GM11168 (cell line): ENCODE results near the gene GRIK4.

Experiments
- in situ Hi-C: fragments of 300-500 bp; cut with MboI; formaldehyde crosslinking; loops from one replicate; pipeline ENCODE4 v1.12.0; 2022; ENCODE audit warnings: low sequenced_read_pairs; ENCODE audit not compliant: unreplicated experiment

The GRIK4 gene

GRCh38 chr11:120715239-120715638, 203.7 kb downstream of the GRIK4 start:
- in situ Hi-C loops, result no loop called here

GRCh38 chr11:120717042-120717441, 205.5 kb downstream of the GRIK4 start:
- in situ Hi-C loops, result no loop called here

GRCh38 chr11:120717623-120718022, 206.1 kb downstream of the GRIK4 start:
- in situ Hi-C loops, result no loop called here

- in situ Hi-C loops, result no loop called here
Observed at GRCh38 chr11:120718171-120718570, 206.6 kb downstream of the GRIK4 start.

GRCh38 chr11:120719348-120719747, 207.8 kb downstream of the GRIK4 start:
- in situ Hi-C loops, result no loop called here

GRCh38 chr11:120720760-120721159, 209.2 kb downstream of the GRIK4 start:
- in situ Hi-C loops, result no loop called here

- in situ Hi-C loops, result no loop called here
Observed at GRCh38 chr11:120722524-120722923, 211.0 kb downstream of the GRIK4 start.

- in situ Hi-C loops, result no loop called here
Observed at GRCh38 chr11:120723751-120724150, 212.2 kb downstream of the GRIK4 start.

- in situ Hi-C loops, result no loop called here
Observed at GRCh38 chr11:120727752-120728151, 216.2 kb downstream of the GRIK4 start.

- in situ Hi-C loops, result no loop called here
Observed at GRCh38 chr11:120735035-120735434, 223.5 kb downstream of the GRIK4 start.

GRCh38 chr11:120738516-120739046, 227.0 kb downstream of the GRIK4 start:
- in situ Hi-C loops, result no loop called here

GRCh38 chr11:120739780-120740179, 228.2 kb downstream of the GRIK4 start:
- in situ Hi-C loops, result no loop called here

- in situ Hi-C loops, result no loop called here
Observed at GRCh38 chr11:120740380-120740779, 228.8 kb downstream of the GRIK4 start.

- in situ Hi-C loops, result no loop called here
Observed at GRCh38 chr11:120744016-120744994, 232.8 kb downstream of the GRIK4 start.

- in situ Hi-C loops, result no loop called here
Observed at GRCh38 chr11:120746376-120746775, 234.8 kb downstream of the GRIK4 start.

GRCh38 chr11:120746836-120747609, 235.5 kb downstream of the GRIK4 start:
- in situ Hi-C loops, result no loop called here

- in situ Hi-C loops, result no loop called here
Observed at GRCh38 chr11:120747850-120748814, 236.6 kb downstream of the GRIK4 start.

- in situ Hi-C loops, result no loop called here
Observed at GRCh38 chr11:120749395-120749794, 237.8 kb downstream of the GRIK4 start.

GRCh38 chr11:120750647-120751549, 239.3 kb downstream of the GRIK4 start:
- in situ Hi-C loops, result no loop called here
